Psoas muscle (tissue), 8 donors: ENCODE measurements around the gene PTPRD. TPM values are rescaled to one million over a fixed set of nuclear protein-coding genes. Genes with fewer than 3 reads are reported as not detected.

Source experiments
- ATAC-seq, 4 donors: fragments of 200-7000 bp; cut with Tn5 transposase; one replicate each; pipeline ENCODE4 v1.9.1; 2020; ENCODE audit warnings: moderate library complexity in 3 of 4, mild to moderate bottlenecking in 2 of 4
- DNase-seq, 2 donors: peaks; one replicate each; pipeline ENCODE4 v3.0.0-alpha.2; 2020
- H3K27ac ChIP-seq: fragments of 200-600 bp; one replicate; pipeline ENCODE4 v1.8.0; 2022
- H3K27me3 ChIP-seq, 3 donors: fragments of 200-600 bp in 1 of 3; one replicate each; pipeline versions ENCODE4 v1.6.1 to v1.8.0; 2013 to 2022; ENCODE audit warnings: low read length in 2 of 3, mild to moderate bottlenecking in 2 of 3, moderate library complexity in 1 of 3; ENCODE audit not compliant: insufficient read depth in 3 of 3
- H3K36me3 ChIP-seq, 2 donors: fragments of 200-600 bp in 1 of 2; one replicate each; pipeline versions ENCODE4 v1.6.1 to v1.8.0; 2013 to 2022; ENCODE audit warnings: low read depth in 1 of 2, mild to moderate bottlenecking in 1 of 2, moderate library complexity in 1 of 2; ENCODE audit not compliant: insufficient read depth in 1 of 2
- H3K4me1 ChIP-seq: fragments of 200-600 bp; one replicate; pipeline ENCODE4 v1.8.0; 2022
- H3K4me3 ChIP-seq: fragments of 200-600 bp; one replicate; pipeline ENCODE4 v1.8.0; 2022; ENCODE audit warnings: mild to moderate bottlenecking
- H3K9me3 ChIP-seq: fragments of 200-600 bp; one replicate; pipeline ENCODE4 v1.8.0; 2022
- CTCF ChIP-seq: fragments of 200-600 bp; IDR thresholded peaks from one replicate; pipeline ENCODE4 v1.8.0; 2022; ENCODE audit warnings: antibody characterized with exemption
- WGBS, 3 donors: extraction: QIAGEN DNeasy Blood & Tissue Kit; methylation state at CpG; one replicate each; pipeline versions ENCODE4 v1.1.6 to v1.1.7; 2013; 5-methylcytosine and 5-hydroxymethylcytosine counted together
- intact Hi-C, 2 donors: fragments of 100-400 bp; cut with DNase I; formaldehyde crosslinking; loops; one replicate each; pipeline versions ENCODE4 v1.11.0 to v1.14.2; 2022
- polyA plus RNA-seq, 3 donors: library from polyadenylated mRNA; stranded (reverse); fragments of 200-250 nt; gene quantifications; one replicate each; pipeline ENCODE4 v1.2.3, GENCODE V29; 2013
- total RNA-seq, 4 donors: library from RNA; stranded (reverse); fragmentation: NEBNext Ultra II Directional in 2 of 4; extraction: Animal tissue kit (Norgen Biotek cat#: 25700) in 2 of 4; gene quantifications; one replicate each; pipeline versions ENCODE4 v1.2.1 to v1.2.4, GENCODE V29; 2021 to 2023
- donor health status: healthy with polysubstance abuse.
- donor health status: DM: no; HTN: no; CAD: no; lungs with moderate emphysema.
- donor health status: Bipolar disorder and iron deficiency.
- donor health status: healthy.
- donor health status: DM: yes; HTN: yes; CAD: no.
- donor health status: DM: no; HTN: no; CAD: no.
- donor health status: DM: no; HTN: no; CAD: no.
- donor health status: DM: yes; HTN: yes; CAD: no.

PTPRD gene
- total and polyA plus RNA-seq, 7 donors: 0.44 to 3.1 (median 0.91) TPM

GRCh38 chr9:8468045-8468637 lies 2144.7 kb downstream of the PTPRD start:
- WGBS, 3 donors: 55 to 65% (median 63%) methylated on average over 3 of the region's 3 CpGs
- intact Hi-C loops: no loop called here
- Histone ChIP-seq H3K27me3 (no peaks in the 10 kb centered on the region), H3K4me3 (no peak overlapping the region), H3K27ac (no peak overlapping the region), H3K9me3 (no peaks in the 10 kb centered on the region), H3K36me3 (no peaks in the 10 kb centered on the region), H3K4me1 (no peaks in the 10 kb centered on the region)
- ATAC-seq (no peak), DNase-seq (no peak)
- no peak for TF ChIP-seq CTCF

- Histone ChIP-seq H3K4me3 (no peak overlapping the region), H3K36me3 (no peaks in the 10 kb centered on the region), H3K9me3 (no peaks in the 10 kb centered on the region), H3K27ac (no peak overlapping the region), H3K27me3 (no peaks in the 10 kb centered on the region), H3K4me1 (no peaks in the 10 kb centered on the region)
- no peak for DNase-seq
- TF ChIP-seq CTCF: no peak
- peak in 2 of 4 donors; percentile 51 to 64 for ATAC-seq
- WGBS, 3 donors: 23 to 45% (median 33%) methylated on average over 2 of the region's 2 CpGs
- intact Hi-C loops: loop anchor here in 1 of 2 donors (10.0 kb wide), 1 partner anchor 553 kb away; no protein-coding TSS in a partner anchor
Observed at GRCh38 chr9:8457816-8458215, 2155.0 kb downstream of the PTPRD start.

- no peak for TF ChIP-seq CTCF
- H3K36me3 ChIP-seq: no peaks in the 10 kb centered on the region
- H3K27ac ChIP-seq: no peak overlapping the region
- H3K4me1 ChIP-seq: no peaks in the 10 kb centered on the region
- H3K27me3 ChIP-seq: no peaks in the 10 kb centered on the region
- ATAC-seq (no peak), DNase-seq (no peak)
- intact Hi-C loops: loop anchor here in 1 of 2 donors (10.0 kb wide), 1 partner anchor 552 kb away; no protein-coding TSS in a partner anchor
- no peak overlapping the region for H3K4me3 ChIP-seq
- H3K9me3 ChIP-seq: no peaks in the 10 kb centered on the region
- WGBS, 3 donors: 46 to 56% (median 47%) methylated on average over 5 of the region's 5 CpGs
Observed at GRCh38 chr9:8457055-8457454, 2155.7 kb downstream of the PTPRD start.

GRCh38 chr9:8456344-8456743 lies 2156.5 kb downstream of the PTPRD start:
- intact Hi-C loops: loop anchor here in 1 of 2 donors (10.0 kb wide), 1 partner anchor 552 kb away; no protein-coding TSS in a partner anchor
- Histone ChIP-seq H3K9me3 (no peaks in the 10 kb centered on the region), H3K36me3 (no peaks in the 10 kb centered on the region), H3K4me3 (no peak overlapping the region), H3K27ac (no peak overlapping the region), H3K27me3 (no peaks in the 10 kb centered on the region), H3K4me1 (no peaks in the 10 kb centered on the region)
- ATAC-seq: peak in 1 of 4 donors; percentile 51
- DNase-seq: no peak
- no peak for TF ChIP-seq CTCF
